ENCODE measurements around the gene CHD9. TPM values are rescaled to one million over a fixed set of nuclear protein-coding genes. Genes with fewer than 3 reads are reported as not detected.

The CHD9 gene
- total RNA-seq, 4 donors from 2014 or later: 82.2 to 114 (median 91.3) TPM

DNA sequence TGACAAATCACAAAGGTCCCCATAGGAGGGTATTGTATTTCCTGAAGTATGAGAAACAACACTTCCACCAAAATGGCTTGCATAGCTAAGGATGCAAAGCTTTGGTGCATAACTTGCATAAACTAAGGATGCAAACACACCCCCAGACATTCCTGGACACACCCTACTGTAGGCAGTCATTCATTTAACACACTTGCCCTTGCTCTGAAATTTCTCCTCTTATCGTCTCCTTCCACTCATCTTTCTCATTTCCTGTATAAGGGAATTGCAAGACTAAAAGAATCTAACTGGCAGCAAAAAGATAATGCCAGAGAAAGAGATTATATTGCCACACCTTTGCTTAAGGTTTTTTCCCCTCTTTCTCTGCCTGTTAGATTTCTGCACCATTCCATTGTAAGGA is 28.3 kb downstream of the CHD9 start:
- Histone ChIP-seq H3K4me3 (no peak overlapping the region), H3K27ac (peak overlapping the region in 2 of 4 donors; percentile 87 to 91), H3K9me3 (no peaks in the 10 kb centered on the region), H3K27me3 (no peaks in the 10 kb centered on the region), H3K36me3 (no peaks in the 10 kb centered on the region), H3K4me1 (peaks cover 7 to 93% (median 47%) of the 10 kb centered on the region in 4 donors)
- TF ChIP-seq POLR2A (IDR thresholded peaks at IDR 0.05): no peak
- TF ChIP-seq, protein P1, sequence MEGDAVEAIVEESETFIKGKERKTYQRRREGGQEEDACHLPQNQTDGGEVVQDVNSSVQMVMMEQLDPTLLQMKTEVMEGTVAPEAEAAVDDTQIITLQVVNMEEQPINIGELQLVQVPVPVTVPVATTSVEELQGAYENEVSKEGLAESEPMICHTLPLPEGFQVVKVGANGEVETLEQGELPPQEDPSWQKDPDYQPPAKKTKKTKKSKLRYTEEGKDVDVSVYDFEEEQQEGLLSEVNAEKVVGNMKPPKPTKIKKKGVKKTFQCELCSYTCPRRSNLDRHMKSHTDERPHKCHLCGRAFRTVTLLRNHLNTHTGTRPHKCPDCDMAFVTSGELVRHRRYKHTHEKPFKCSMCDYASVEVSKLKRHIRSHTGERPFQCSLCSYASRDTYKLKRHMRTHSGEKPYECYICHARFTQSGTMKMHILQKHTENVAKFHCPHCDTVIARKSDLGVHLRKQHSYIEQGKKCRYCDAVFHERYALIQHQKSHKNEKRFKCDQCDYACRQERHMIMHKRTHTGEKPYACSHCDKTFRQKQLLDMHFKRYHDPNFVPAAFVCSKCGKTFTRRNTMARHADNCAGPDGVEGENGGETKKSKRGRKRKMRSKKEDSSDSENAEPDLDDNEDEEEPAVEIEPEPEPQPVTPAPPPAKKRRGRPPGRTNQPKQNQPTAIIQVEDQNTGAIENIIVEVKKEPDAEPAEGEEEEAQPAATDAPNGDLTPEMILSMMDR (IDR thresholded peaks at IDR 0.05): no peak
- no peak for TF ChIP-seq EP300 (IDR thresholded peaks at IDR 0.05)
- 60 to 62% methylated on average over 1 of the region's 1 CpG for WGBS, 2 donors
- no peak for DNase-seq (ENCODE audit: low spot score in 2 of 2)

DNA sequence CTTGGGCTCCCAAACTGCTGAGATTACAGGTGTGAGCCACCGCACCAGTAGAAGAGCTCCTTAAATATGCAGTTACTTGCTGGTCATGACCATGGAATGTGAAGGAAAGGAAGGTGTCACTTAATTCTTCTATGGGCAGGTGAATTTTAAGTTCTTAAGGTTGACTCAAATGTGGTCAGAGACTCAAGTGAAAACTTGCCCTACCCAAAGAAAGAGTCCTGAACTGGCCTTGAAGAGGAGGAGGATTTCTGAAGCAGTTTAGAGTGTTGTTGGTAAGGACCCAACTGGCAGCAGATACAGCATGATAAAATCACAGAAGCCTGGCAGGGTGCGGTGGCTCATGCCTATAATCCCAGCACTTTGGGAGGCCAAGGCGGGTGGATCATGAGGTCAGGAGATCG is 29.4 kb downstream of the CHD9 start:
- no peak overlapping the region for H3K4me3 ChIP-seq
- WGBS, 2 donors: 87 to 88% methylated on average over 4 of the region's 4 CpGs
- no peaks in the 10 kb centered on the region for H3K27me3 ChIP-seq
- H3K9me3 ChIP-seq: no peaks in the 10 kb centered on the region
- peak overlapping the region; percentile 73 to 91 (median 80) for H3K27ac ChIP-seq
- TF ChIP-seq, protein P1 (IDR thresholded peaks at IDR 0.05): no peak
- no peak for TF ChIP-seq EP300 (IDR thresholded peaks at IDR 0.05)
- TF ChIP-seq POLR2A (IDR thresholded peaks at IDR 0.05): no peak
- H3K4me1 ChIP-seq: peaks cover 7 to 96% (median 46%) of the 10 kb centered on the region in 4 donors
- DNase-seq (ENCODE audit: low spot score in 2 of 2): peak in 1 of 2 donors; percentile 48
- no peaks in the 10 kb centered on the region for H3K36me3 ChIP-seq

DNA sequence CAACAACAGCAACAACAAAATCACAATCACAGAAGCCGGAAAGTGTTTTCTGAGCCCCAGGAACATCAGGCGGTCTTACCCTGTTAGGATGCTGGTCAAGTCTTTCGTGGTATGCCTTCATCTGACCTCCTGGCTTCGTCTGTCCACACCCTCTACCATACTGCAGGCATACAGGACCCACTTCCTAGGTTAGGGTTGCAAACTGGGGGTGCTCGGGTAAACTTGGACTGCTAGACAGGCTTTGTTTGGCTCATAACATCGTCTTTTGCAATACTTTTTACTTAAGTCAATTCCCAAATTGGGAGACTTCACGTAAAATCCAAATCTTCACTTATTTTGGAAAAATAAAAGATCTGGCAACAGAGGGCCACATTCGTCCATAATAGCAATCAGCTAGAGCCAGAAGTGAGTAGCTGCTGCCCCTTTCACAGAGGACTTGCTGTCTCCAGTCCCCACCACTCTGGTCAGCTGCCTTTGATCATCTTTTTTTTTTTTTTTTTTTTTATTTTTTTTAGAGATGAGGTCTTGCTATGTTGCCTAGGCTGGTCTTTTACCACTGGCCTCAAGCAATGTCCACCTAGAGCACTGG is 30.0 kb downstream of the CHD9 start:
- Histone ChIP-seq H3K27me3 (no peaks in the 10 kb centered on the region), H3K4me3 (no peak overlapping the region), H3K9me3 (no peaks in the 10 kb centered on the region), H3K36me3 (no peaks in the 10 kb centered on the region), H3K27ac (peak overlapping the region; percentile 73 to 91 (median 80)), H3K4me1 (peaks cover 10 to 96% (median 48%) of the 10 kb centered on the region in 4 donors)
- no peak for TF ChIP-seq POLR2A (IDR thresholded peaks at IDR 0.05)
- TF ChIP-seq EP300 (IDR thresholded peaks at IDR 0.05): peak in 1 of 2 donors; percentile 39
- TF ChIP-seq, protein P1 (IDR thresholded peaks at IDR 0.05): no peak
- 69% methylated on average over 8 of the region's 8 CpGs for WGBS, 2 donors
- peak in 1 of 2 donors; percentile 30 for DNase-seq (ENCODE audit: low spot score in 2 of 2)

DNA sequence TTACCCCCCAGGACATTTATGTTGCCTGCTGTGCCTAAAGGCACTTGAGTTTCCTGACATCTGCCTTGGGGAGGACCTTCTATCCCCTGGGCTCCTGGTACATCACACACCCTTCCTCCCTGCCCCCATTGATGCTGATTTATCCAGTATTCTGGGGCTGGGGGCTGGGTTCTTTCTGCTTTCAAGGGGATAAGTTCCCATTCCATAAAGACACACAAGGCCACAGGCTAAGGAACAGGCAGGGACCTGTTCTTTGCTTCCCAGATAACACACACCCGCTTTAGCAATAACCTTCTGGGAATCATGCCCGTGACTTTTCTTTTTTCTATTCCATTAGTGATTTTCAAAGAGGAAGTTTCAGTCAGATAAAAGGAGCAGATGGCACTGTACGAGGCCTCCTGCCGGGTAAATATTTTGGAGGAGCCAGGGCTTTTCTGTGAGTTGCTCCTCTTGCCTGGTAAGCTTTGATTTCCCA is 30.6 kb downstream of the CHD9 start:
- H3K27ac ChIP-seq: peak overlapping the region; percentile 73 to 91 (median 80)
- no peaks in the 10 kb centered on the region for H3K27me3 ChIP-seq
- H3K36me3 ChIP-seq: no peaks in the 10 kb centered on the region
- WGBS, 2 donors: 40 to 51% methylated on average over 4 of the region's 4 CpGs
- DNase-seq (ENCODE audit: low spot score in 2 of 2): peak in 1 of 2 donors; percentile 66
- H3K4me3 ChIP-seq: no peak overlapping the region
- peaks cover 10 to 96% (median 49%) of the 10 kb centered on the region in 4 donors for H3K4me1 ChIP-seq
- TF ChIP-seq EP300 (IDR thresholded peaks at IDR 0.05): peak in 1 of 2 donors; percentile 48
- TF ChIP-seq, protein P1 (IDR thresholded peaks at IDR 0.05): no peak
- H3K9me3 ChIP-seq: no peaks in the 10 kb centered on the region

DNA sequence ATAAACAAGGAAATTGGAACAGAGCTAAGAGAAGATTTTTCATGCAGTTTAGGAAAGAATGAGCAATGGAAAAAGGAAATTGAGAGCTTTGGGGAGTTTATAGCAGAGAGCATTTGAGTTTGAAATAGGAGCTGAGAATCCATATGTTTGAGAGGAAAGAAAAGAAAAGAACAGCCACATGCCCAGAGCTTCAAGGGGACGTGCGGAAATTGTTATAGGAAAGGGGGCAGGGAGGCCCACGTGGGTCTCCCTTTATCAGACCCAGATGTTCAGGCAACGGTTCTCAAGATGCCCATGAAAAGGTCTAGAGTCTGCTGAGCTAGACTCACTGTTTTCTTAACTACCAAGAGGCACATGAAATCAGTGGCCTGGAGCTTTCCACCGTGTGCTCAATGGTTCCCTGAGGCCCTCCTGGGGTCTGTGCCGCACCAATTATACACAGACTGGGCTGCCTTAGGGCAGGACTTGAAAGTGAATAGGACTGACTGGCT is 31.2 kb downstream of the CHD9 start:
- 49 to 50% methylated on average over 6 of the region's 6 CpGs for WGBS, 2 donors
- no peak for TF ChIP-seq POLR2A (IDR thresholded peaks at IDR 0.05)
- no peak for TF ChIP-seq EP300 (IDR thresholded peaks at IDR 0.05)
- TF ChIP-seq, protein P1 (IDR thresholded peaks at IDR 0.05): no peak

More for the DNA sequence above, 31.2 kb downstream of the CHD9 start:
- DNase-seq (ENCODE audit: low spot score in 2 of 2): no peak
- Histone ChIP-seq H3K36me3 (no peaks in the 10 kb centered on the region), H3K27ac (peak overlapping the region; percentile 73 to 91 (median 80)), H3K4me3 (no peak overlapping the region), H3K27me3 (no peaks in the 10 kb centered on the region), H3K9me3 (no peaks in the 10 kb centered on the region), H3K4me1 (peaks cover 8 to 96% (median 49%) of the 10 kb centered on the region in 4 donors)
